GM18498 (cell line): ENCODE measurements around the gene CPNE5.

Source experiments
- ATAC-seq: cut with Tn5 transposase; IDR thresholded peaks from one replicate; pipeline ENCODE4 v1.9.1; 2021; ENCODE audit warnings: mild to moderate bottlenecking, moderate library complexity; ENCODE audit not compliant: unreplicated experiment

CPNE5 gene

GRCh38 chr6:36858407-36858981, 19.2 kb upstream of the CPNE5 start:
- ATAC-seq = no peak

GRCh38 chr6:36857325-36857724, 18.1 kb upstream of the CPNE5 start:
- no peak for ATAC-seq

- no peak for ATAC-seq
Measured at GRCh38 chr6:36856277-36856676, 17.0 kb upstream of the CPNE5 start.

- ATAC-seq = no peak
Measured at GRCh38 chr6:36855750-36856149, 16.5 kb upstream of the CPNE5 start.

GRCh38 chr6:36853325-36853724, 14.1 kb upstream of the CPNE5 start:
- ATAC-seq = no peak

GRCh38 chr6:36852481-36853147, 13.4 kb upstream of the CPNE5 start:
- no peak for ATAC-seq

GRCh38 chr6:36851626-36852025, 12.4 kb upstream of the CPNE5 start:
- no peak for ATAC-seq

GRCh38 chr6:36851149-36851614, 11.9 kb upstream of the CPNE5 start:
- ATAC-seq = no peak

- no peak for ATAC-seq
Measured at GRCh38 chr6:36850021-36850420, 10.8 kb upstream of the CPNE5 start.

- no peak for ATAC-seq
Measured at GRCh38 chr6:36848658-36849441, 9.6 kb upstream of the CPNE5 start.

GRCh38 chr6:36847991-36848390, 8.7 kb upstream of the CPNE5 start:
- ATAC-seq = no peak

GRCh38 chr6:36847152-36847551, 7.9 kb upstream of the CPNE5 start:
- ATAC-seq = no peak

- ATAC-seq = no peak
Measured at GRCh38 chr6:36845233-36845632, 6.0 kb upstream of the CPNE5 start.

GRCh38 chr6:36844232-36845170, 5.3 kb upstream of the CPNE5 start:
- ATAC-seq = no peak

GRCh38 chr6:36843170-36843569, 3.9 kb upstream of the CPNE5 start:
- ATAC-seq = no peak

- no peak for ATAC-seq
Measured at GRCh38 chr6:36841756-36842155, 2.5 kb upstream of the CPNE5 start.

GRCh38 chr6:36840432-36841403, 1.5 kb upstream of the CPNE5 start:
- no peak for ATAC-seq

- peak; percentile 47 for ATAC-seq
Measured at GRCh38 chr6:36839749-36840431, 646 bp upstream of the CPNE5 start.

GRCh38 chr6:36837686-36838085, 1.6 kb downstream of the CPNE5 start:
- no peak for ATAC-seq
